ENCODE measurements around the gene CAPZB.
"Not testable (repeated sequence)": the region's sequence is repeated elsewhere in the genome, so short reads cannot be mapped to it uniquely, and the experiment has no call there.

The CAPZB gene

DNA sequence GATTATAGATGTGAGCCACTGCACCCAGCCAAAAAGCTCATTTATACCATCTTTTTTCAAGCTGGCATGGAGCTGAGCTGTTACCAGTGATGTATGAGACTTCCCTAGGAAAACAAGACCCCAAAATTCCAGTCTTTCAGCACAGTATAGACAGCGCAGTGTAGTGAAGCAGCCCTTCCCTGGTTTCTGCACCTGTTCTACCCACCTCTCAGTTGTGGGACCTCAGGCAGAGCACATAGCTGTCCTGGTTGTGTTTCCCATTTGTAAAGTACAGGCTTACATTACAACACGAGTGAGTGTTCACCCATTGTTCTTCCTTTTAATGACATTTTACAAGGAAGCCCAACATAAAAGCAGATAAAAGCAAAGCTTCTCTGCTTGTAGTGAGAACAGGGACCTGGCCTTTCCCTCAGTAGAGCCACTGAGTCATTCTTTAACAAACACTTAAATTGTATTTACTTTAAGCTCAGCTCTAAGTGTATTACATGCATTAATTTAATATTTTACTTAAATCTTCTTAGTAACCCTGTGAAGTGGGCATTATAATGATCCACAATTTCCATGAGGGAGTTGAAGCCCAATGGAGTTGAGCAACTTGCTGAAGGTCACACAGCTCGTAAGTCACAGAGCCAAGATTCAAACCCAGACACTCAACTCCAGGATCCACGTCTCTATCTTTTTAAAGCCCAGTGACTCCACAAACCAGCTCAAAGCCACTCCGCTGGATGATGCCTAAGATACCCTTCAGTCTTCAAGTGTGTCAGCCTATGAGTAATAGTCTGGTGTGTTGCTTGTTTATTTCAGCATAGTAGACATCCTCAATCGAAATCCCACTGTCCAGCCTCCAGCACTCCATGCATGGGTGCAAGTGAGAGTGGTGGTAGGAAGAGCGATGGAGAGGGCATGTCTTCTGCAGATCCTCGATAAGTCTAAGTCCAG is 40.5 kb upstream of the CAPZB start:
- Histone ChIP-seq H3K4me1 (ENCODE audit: insufficient read depth, low read length, poor library complexity, severe bottlenecking) (no peaks in the 10 kb centered on the region), H3K79me2 (ENCODE audit: insufficient read depth, low read length) (no peaks in the 10 kb centered on the region), H3K4me2 (ENCODE audit: low read depth, low read length, poor library complexity, severe bottlenecking) (no peak overlapping the region), H4K20me1 (ENCODE audit: insufficient read depth, low read length, poor library complexity, severe bottlenecking) (no peaks in the 10 kb centered on the region), H3K36me3 (ENCODE audit: insufficient read depth, low read length) (no peaks in the 10 kb centered on the region), H3K9me3 (ENCODE audit: insufficient read depth, low read depth, low read length) (no peaks in the 10 kb centered on the region), H3K9ac (ENCODE audit: low read depth, low read length, poor library complexity, severe bottlenecking) (no peak overlapping the region), H2AFZ (ENCODE audit: low read length) (no peak overlapping the region), H3K27me3 (ENCODE audit: insufficient read depth, low read length, poor library complexity, severe bottlenecking) (no peaks in the 10 kb centered on the region), H3K9me2 (replicated peaks; ENCODE audit: low read depth, low read length) (no peaks in the 10 kb centered on the region), H3F3A (ENCODE audit: low read depth) (no peaks in the 10 kb centered on the region), H3K4me3 (ENCODE audit: low read length, poor library complexity, severe bottlenecking) (no peak overlapping the region)
- TF ChIP-seq, protein P1, sequence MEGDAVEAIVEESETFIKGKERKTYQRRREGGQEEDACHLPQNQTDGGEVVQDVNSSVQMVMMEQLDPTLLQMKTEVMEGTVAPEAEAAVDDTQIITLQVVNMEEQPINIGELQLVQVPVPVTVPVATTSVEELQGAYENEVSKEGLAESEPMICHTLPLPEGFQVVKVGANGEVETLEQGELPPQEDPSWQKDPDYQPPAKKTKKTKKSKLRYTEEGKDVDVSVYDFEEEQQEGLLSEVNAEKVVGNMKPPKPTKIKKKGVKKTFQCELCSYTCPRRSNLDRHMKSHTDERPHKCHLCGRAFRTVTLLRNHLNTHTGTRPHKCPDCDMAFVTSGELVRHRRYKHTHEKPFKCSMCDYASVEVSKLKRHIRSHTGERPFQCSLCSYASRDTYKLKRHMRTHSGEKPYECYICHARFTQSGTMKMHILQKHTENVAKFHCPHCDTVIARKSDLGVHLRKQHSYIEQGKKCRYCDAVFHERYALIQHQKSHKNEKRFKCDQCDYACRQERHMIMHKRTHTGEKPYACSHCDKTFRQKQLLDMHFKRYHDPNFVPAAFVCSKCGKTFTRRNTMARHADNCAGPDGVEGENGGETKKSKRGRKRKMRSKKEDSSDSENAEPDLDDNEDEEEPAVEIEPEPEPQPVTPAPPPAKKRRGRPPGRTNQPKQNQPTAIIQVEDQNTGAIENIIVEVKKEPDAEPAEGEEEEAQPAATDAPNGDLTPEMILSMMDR (conservative IDR thresholded peaks at IDR 0.05; ENCODE audit: low read length): no peak
- no peak for TF ChIP-seq EZH2phosphoT487 (IDR thresholded peaks at IDR 0.05; ENCODE audit: borderline replicate concordance)

DNA sequence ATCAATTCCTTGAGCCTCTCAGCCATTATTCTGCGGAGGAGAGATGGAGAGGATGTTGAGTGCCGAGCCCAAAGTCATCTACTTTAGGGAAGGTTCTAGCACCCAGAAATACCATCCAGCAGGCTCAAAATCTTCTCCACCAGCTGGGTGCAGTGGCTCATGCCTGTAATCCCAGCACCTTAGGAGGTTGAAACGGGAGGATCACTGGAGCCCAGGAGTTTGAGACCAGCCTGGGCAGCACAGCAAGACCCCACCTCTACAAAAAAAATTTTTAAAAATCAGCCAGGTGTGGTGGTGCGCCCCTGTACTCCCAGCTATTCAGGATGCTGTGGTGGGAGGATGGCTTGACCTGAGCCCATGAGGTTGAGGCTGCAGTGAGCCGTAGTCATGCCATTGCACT is 39.5 kb upstream of the CAPZB start:
- Histone ChIP-seq H2AFZ (ENCODE audit: low read length) (no peak overlapping the region), H3K79me2 (ENCODE audit: insufficient read depth, low read length) (no peaks in the 10 kb centered on the region), H4K20me1 (ENCODE audit: insufficient read depth, low read length, poor library complexity, severe bottlenecking) (no peaks in the 10 kb centered on the region), H3K4me3 (ENCODE audit: low read length, poor library complexity, severe bottlenecking) (no peak overlapping the region), H3K27me3 (ENCODE audit: insufficient read depth, low read length, poor library complexity, severe bottlenecking) (no peaks in the 10 kb centered on the region), H3K36me3 (ENCODE audit: insufficient read depth, low read length) (no peaks in the 10 kb centered on the region), H3K4me2 (ENCODE audit: low read depth, low read length, poor library complexity, severe bottlenecking) (no peak overlapping the region), H3F3A (ENCODE audit: low read depth) (no peaks in the 10 kb centered on the region), H3K9me2 (replicated peaks; ENCODE audit: low read depth, low read length) (no peaks in the 10 kb centered on the region), H3K9me3 (ENCODE audit: insufficient read depth, low read depth, low read length) (no peaks in the 10 kb centered on the region), H3K9ac (ENCODE audit: low read depth, low read length, poor library complexity, severe bottlenecking) (no peak overlapping the region), H3K4me1 (ENCODE audit: insufficient read depth, low read length, poor library complexity, severe bottlenecking) (peaks cover 3% of the 10 kb centered on the region)
- TF ChIP-seq EZH2phosphoT487 (IDR thresholded peaks at IDR 0.05; ENCODE audit: borderline replicate concordance): no peak
- TF ChIP-seq, protein P1 (conservative IDR thresholded peaks at IDR 0.05; ENCODE audit: low read length): no peak

DNA sequence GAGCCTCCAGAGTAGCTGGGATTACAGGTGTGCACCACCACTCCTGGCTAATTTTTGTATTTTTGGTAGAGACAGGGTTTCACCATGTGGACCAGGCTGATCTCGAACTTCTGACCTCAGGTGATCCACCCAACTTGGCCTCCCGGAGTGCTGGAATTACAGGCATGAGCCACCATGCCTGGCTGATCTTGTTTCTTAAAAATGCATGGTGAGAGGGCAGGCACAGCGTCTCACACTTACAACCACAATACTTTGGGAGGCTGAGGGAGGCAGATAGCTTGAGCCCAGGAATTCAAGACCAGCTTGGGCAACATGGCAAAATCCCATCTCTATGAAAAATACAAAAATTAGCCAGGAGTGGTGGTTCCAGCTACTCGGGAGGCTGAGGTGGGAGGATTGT is 37.2 kb upstream of the CAPZB start:
- not testable (repeated sequence) for H3K9ac ChIP-seq (ENCODE audit: low read depth, low read length, poor library complexity, severe bottlenecking); H3K27me3 ChIP-seq (ENCODE audit: insufficient read depth, low read length, poor library complexity, severe bottlenecking); H3K36me3 ChIP-seq (ENCODE audit: insufficient read depth, low read length); H3K4me3 ChIP-seq (ENCODE audit: low read length, poor library complexity, severe bottlenecking); H3K79me2 ChIP-seq (ENCODE audit: insufficient read depth, low read length); H3K4me2 ChIP-seq (ENCODE audit: low read depth, low read length, poor library complexity, severe bottlenecking); H2AFZ ChIP-seq (ENCODE audit: low read length); H3K4me1 ChIP-seq (ENCODE audit: insufficient read depth, low read length, poor library complexity, severe bottlenecking); H3K9me2 ChIP-seq (replicated peaks; ENCODE audit: low read depth, low read length); H4K20me1 ChIP-seq (ENCODE audit: insufficient read depth, low read length, poor library complexity, severe bottlenecking); H3K9me3 ChIP-seq (ENCODE audit: insufficient read depth, low read depth, low read length); H3F3A ChIP-seq (ENCODE audit: low read depth)

DNA sequence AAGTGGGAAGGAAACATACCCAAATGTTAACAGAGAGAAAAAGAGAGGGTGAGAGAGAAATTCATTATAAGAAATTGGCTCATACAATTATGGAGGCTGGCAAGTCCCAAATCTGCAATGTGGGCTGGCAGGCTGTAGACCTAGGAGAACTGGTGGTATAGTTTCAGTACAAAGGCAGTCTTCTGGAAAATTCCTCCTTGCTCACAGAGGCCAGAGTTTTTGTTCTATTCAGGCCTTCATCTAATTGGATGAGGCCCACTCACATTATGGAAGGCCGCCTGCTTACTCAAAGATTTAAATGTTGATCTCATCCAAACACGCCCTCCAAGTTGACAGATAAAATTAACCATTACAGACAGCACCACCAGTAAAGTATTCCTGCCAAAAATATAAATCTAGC is 36.1 kb upstream of the CAPZB start:
- no peaks in the 10 kb centered on the region for H3K9me2 ChIP-seq (replicated peaks; ENCODE audit: low read depth, low read length)
- H2AFZ ChIP-seq (ENCODE audit: low read length): no peak overlapping the region
- H3F3A ChIP-seq (ENCODE audit: low read depth): no peaks in the 10 kb centered on the region
- H3K4me3 ChIP-seq (ENCODE audit: low read length, poor library complexity, severe bottlenecking): no peak overlapping the region
- H3K9me3 ChIP-seq (ENCODE audit: insufficient read depth, low read depth, low read length): no peaks in the 10 kb centered on the region
- no peaks in the 10 kb centered on the region for H3K36me3 ChIP-seq (ENCODE audit: insufficient read depth, low read length)
- H3K4me2 ChIP-seq (ENCODE audit: low read depth, low read length, poor library complexity, severe bottlenecking): no peak overlapping the region
- H3K27me3 ChIP-seq (ENCODE audit: insufficient read depth, low read length, poor library complexity, severe bottlenecking): no peaks in the 10 kb centered on the region
- no peak overlapping the region for H3K9ac ChIP-seq (ENCODE audit: low read depth, low read length, poor library complexity, severe bottlenecking)
- H3K4me1 ChIP-seq (ENCODE audit: insufficient read depth, low read length, poor library complexity, severe bottlenecking): peaks cover 8% of the 10 kb centered on the region
- H4K20me1 ChIP-seq (ENCODE audit: insufficient read depth, low read length, poor library complexity, severe bottlenecking): no peaks in the 10 kb centered on the region
- TF ChIP-seq, protein P1 (conservative IDR thresholded peaks at IDR 0.05; ENCODE audit: low read length): no peak
- no peak for TF ChIP-seq EZH2phosphoT487 (IDR thresholded peaks at IDR 0.05; ENCODE audit: borderline replicate concordance)
- H3K79me2 ChIP-seq (ENCODE audit: insufficient read depth, low read length): no peaks in the 10 kb centered on the region

Measured in Loucy (cell line).